Neuronal stem cell (in vitro differentiated cells): ENCODE data around the gene HOXC9.
A peak's percentile ranks its signal among the peaks of the same experiment; 100 is the strongest.

Experiments used
- DNase-seq: peaks from one replicate; pipeline ENCODE4 v3.0.0-alpha.2; 2013; ENCODE audit warnings: low spot score
- H2AFZ ChIP-seq: one replicate; pipeline ENCODE4 v1.6.1; 2013; ENCODE audit warnings: mild to moderate bottlenecking, low read length, inconsistent platforms
- H2AK5ac ChIP-seq: 2 replicates; pipeline ENCODE4 v1.6.1; 2013; ENCODE audit warnings: low read depth, mild to moderate bottlenecking, inconsistent platforms, low read length, moderate library complexity, mixed read lengths
- H2BK120ac ChIP-seq: 2 replicates; pipeline ENCODE4 v1.6.1; 2013; ENCODE audit warnings: low read depth, mild to moderate bottlenecking, inconsistent platforms, low read length, moderate library complexity, mixed read lengths
- H2BK12ac ChIP-seq: one replicate; pipeline ENCODE4 v1.6.1; 2013; ENCODE audit warnings: low read length, inconsistent platforms
- H2BK15ac ChIP-seq: 2 replicates; pipeline ENCODE4 v1.6.1; 2013; ENCODE audit warnings: mild to moderate bottlenecking, low read length, inconsistent platforms, mixed read lengths
- H2BK5ac ChIP-seq: one replicate; pipeline ENCODE4 v1.6.1; 2013; ENCODE audit warnings: inconsistent platforms, mild to moderate bottlenecking, low read length, moderate library complexity
- H3K14ac ChIP-seq: one replicate; pipeline ENCODE4 v1.6.1; 2013; ENCODE audit warnings: low read length, inconsistent platforms
- H3K18ac ChIP-seq: 2 replicates; pipeline ENCODE4 v1.6.1; 2013; ENCODE audit warnings: low read length, inconsistent platforms
- H3K23ac ChIP-seq: 2 replicates; pipeline ENCODE4 v1.6.1; 2013; ENCODE audit warnings: low read depth, mild to moderate bottlenecking, mixed read lengths, low read length, inconsistent platforms; ENCODE audit not compliant: poor library complexity
- H3K27ac ChIP-seq: replicated peaks from 3 replicates; pipeline ENCODE4 v1.5.1; 2013; ENCODE audit warnings: low read length, inconsistent platforms
- H3K27me3 ChIP-seq, 3 experiments: 2 replicates each; pipeline ENCODE4 v1.6.1; 2013; ENCODE audit warnings: low read length in 3 of 3, mild to moderate bottlenecking in 2 of 3, inconsistent platforms in 1 of 3, low read depth in 1 of 3, mixed read lengths in 1 of 3, moderate library complexity in 1 of 3; ENCODE audit not compliant: control insufficient read depth in 3 of 3, insufficient read depth in 3 of 3
- H3K36me3 ChIP-seq, 2 donors: replicated peaks in 1 of 2; 2 replicates each; pipeline ENCODE4 v1.6.1; 2013; ENCODE audit warnings: low read length in 2 of 2; ENCODE audit not compliant: control insufficient read depth in 2 of 2, insufficient read depth in 2 of 2
- H3K4ac ChIP-seq: 2 replicates; pipeline ENCODE4 v1.6.1; 2013; ENCODE audit warnings: inconsistent platforms, mild to moderate bottlenecking, low read length, moderate library complexity
- H3K4me1 ChIP-seq, 2 donors: 1 replicate in 1 of 2; 2 replicates in 1 of 2; pipeline ENCODE4 v1.6.1; 2013; ENCODE audit warnings: low read length in 2 of 2, low read depth in 1 of 2; ENCODE audit not compliant: control insufficient read depth in 2 of 2, insufficient read depth in 1 of 2
- H3K4me2 ChIP-seq: one replicate; pipeline ENCODE4 v1.6.1; 2013; ENCODE audit warnings: mild to moderate bottlenecking, low read length, inconsistent platforms; ENCODE audit not compliant: insufficient read depth, poor library complexity, severe bottlenecking
- H3K4me3 ChIP-seq, 2 donors: 2 replicates each; pipeline ENCODE4 v1.5.1; 2013; ENCODE audit warnings: low read length in 2 of 2, mild to moderate bottlenecking in 2 of 2, inconsistent platforms in 1 of 2, moderate library complexity in 1 of 2
- H3K79me1 ChIP-seq: one replicate; pipeline ENCODE4 v1.6.1; 2013; ENCODE audit warnings: low read depth, mild to moderate bottlenecking, inconsistent platforms, low read length, moderate library complexity
- H3K9ac ChIP-seq: one replicate; pipeline ENCODE4 v1.6.1; 2013; ENCODE audit warnings: mild to moderate bottlenecking, low read depth, low read length, inconsistent platforms; ENCODE audit not compliant: poor library complexity
- H3K9me3 ChIP-seq, 2 donors: replicated peaks in 1 of 2; 2 replicates each; pipeline versions ENCODE3 to v1.6.1; 2013; ENCODE audit warnings: low read length in 2 of 2, mild to moderate bottlenecking in 2 of 2, inconsistent platforms in 1 of 2, low read depth in 1 of 2, mixed read lengths in 1 of 2, moderate library complexity in 1 of 2; ENCODE audit not compliant: control insufficient read depth in 2 of 2, insufficient read depth in 1 of 2
- H4K8ac ChIP-seq: one replicate; pipeline ENCODE4 v1.6.1; 2013; ENCODE audit warnings: low read depth, mild to moderate bottlenecking, inconsistent platforms, low read length, moderate library complexity
- H4K91ac ChIP-seq: one replicate; pipeline ENCODE4 v1.6.1; 2013; ENCODE audit warnings: low read length, low read depth, mild to moderate bottlenecking, inconsistent platforms; ENCODE audit not compliant: poor library complexity
- WGBS, 2 donors: extraction: QIAGEN DNeasy Blood & Tissue Kit; methylation state at CpG; one replicate each; pipeline ENCODE4 v1.1.7; 2013; ENCODE audit warnings: missing lambda C conversion rate in 2 of 2, mixed read lengths in 1 of 2; ENCODE audit not compliant: insufficient read length in 2 of 2, insufficient replicate concordance in 1 of 2; ENCODE audit errors: extremely low coverage in 2 of 2; 5-methylcytosine and 5-hydroxymethylcytosine counted together

The HOXC9 gene

DNA sequence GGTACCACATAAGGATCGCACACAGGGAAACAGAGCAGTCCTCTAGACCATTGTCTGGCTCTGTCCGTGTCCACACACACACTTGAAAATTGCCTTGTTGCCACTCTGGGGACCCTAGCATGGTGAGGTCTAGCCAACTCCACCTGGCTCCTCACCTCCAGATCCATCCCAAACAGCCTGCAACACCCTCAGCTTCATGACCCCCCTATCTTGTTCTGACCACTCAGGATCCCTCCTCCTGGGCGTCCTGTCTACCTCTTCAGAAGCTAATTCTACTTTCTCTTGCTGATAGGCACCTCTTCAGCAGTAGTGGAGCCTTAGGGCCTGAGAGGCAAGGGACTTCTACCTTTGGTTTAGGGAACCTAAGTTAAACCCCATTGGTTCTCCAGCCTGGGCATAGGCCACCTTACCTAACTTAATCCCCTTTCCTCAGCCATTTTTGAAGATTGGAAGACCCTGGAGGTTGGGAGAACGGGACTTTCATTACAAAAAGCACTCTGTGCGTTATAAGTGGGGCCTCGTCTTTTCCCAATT lies 32.2 kb downstream of the HOXC9 start:
- no CpG with 5 or more reads among the region's 6 CpGs for WGBS, 2 donors
- H3K4me2 ChIP-seq, result no peak overlapping the region
- no peak overlapping the region for H3K23ac ChIP-seq
- H2AK5ac ChIP-seq, result no peak overlapping the region
- no peak overlapping the region for H3K14ac ChIP-seq
- H3K36me3 ChIP-seq, result no peaks in the 10 kb centered on the region
- no peak overlapping the region for H4K8ac ChIP-seq
- H2BK15ac ChIP-seq, result no peak overlapping the region
- H3K9me3 ChIP-seq, result peaks cover 4 to 5% of the 10 kb centered on the region in 2 donors
- no peak overlapping the region for H2AFZ ChIP-seq
- peaks cover 64 to 99% (median 97%) of the 10 kb centered on the region in 3 experiments for H3K27me3 ChIP-seq
- H2BK12ac ChIP-seq, result no peak overlapping the region
- no peaks in the 10 kb centered on the region for H3K4me1 ChIP-seq
- no peak overlapping the region for H3K27ac ChIP-seq
- no peak for DNase-seq
- H3K79me1 ChIP-seq, result no peaks in the 10 kb centered on the region
- no peak overlapping the region for H3K9ac ChIP-seq
- no peak overlapping the region for H3K4me3 ChIP-seq
- H2BK120ac ChIP-seq, result no peak overlapping the region
- no peak overlapping the region for H3K18ac ChIP-seq
- H3K4ac ChIP-seq, result no peak overlapping the region
- no peak overlapping the region for H2BK5ac ChIP-seq
- no peak overlapping the region for H4K91ac ChIP-seq

DNA sequence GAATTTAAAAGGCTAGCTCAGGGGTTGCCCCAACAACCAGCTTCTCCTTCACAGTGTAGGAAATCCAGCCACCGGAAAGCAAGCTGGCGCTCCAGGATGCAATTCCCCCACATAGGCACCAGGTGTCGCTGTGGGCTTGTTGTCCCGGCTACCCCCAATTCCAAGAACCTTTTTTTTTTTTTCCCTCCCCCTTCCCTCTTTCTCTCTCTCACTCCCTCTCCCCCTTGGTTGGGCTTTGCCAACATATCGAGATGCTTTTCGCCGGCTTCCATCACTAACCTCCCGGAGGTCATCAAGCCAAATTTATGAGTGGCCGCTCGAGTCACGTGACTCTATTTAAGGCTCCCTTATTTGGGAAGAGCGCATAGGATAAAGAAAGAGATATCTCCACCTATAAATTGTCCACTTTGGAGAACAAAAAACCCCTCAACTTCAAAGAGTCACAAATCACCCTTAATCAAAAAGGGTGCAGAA lies 32.7 kb downstream of the HOXC9 start, which contains the start of gene HOXC5:
TSS of gene HOXC5 (plus strand) at position 424 of the 474 bp plus-strand sequence. CDS start 73 bp downstream, outside the sequence.
- WGBS, 2 donors, result no CpG with 5 or more reads among the region's 12 CpGs
- no peak within 1 kb of the TSS for H3K27ac ChIP-seq
- H3K14ac ChIP-seq, result peak within 1 kb of the TSS; percentile 78
- no peak within 1 kb of the TSS for H3K4me2 ChIP-seq
- no peak within 1 kb of the TSS for H2BK12ac ChIP-seq
- no peak within 1 kb of the TSS for H2BK15ac ChIP-seq
- no peak within 1 kb of the TSS for H2BK5ac ChIP-seq
- no peak within 1 kb of the TSS for H3K9ac ChIP-seq
- H4K8ac ChIP-seq, result no peak within 1 kb of the TSS
- no peak within 1 kb of the TSS for H2BK120ac ChIP-seq
- H3K4me1 ChIP-seq, result no peaks in the 10 kb centered on the region
- peak within 1 kb of the TSS; percentile 61 for H2AFZ ChIP-seq
- H3K79me1 ChIP-seq, result no peaks in the 10 kb centered on the region
- peak within 1 kb of the TSS; percentile 47 for H3K23ac ChIP-seq
- H3K18ac ChIP-seq, result no peak within 1 kb of the TSS
- peak within 1 kb of the TSS; percentile 56 for H2AK5ac ChIP-seq
- DNase-seq, result peak; percentile 76
- no peaks in the 10 kb centered on the region for H3K36me3 ChIP-seq
- H4K91ac ChIP-seq, result no peak within 1 kb of the TSS
- H3K4me3 ChIP-seq, result no peak within 1 kb of the TSS
- no peak within 1 kb of the TSS for H3K4ac ChIP-seq
- H3K9me3 ChIP-seq, result peaks cover 4 to 5% of the 10 kb centered on the region in 2 donors
- peaks cover 65 to 99% (median 97%) of the 10 kb centered on the region in 3 experiments for H3K27me3 ChIP-seq

DNA sequence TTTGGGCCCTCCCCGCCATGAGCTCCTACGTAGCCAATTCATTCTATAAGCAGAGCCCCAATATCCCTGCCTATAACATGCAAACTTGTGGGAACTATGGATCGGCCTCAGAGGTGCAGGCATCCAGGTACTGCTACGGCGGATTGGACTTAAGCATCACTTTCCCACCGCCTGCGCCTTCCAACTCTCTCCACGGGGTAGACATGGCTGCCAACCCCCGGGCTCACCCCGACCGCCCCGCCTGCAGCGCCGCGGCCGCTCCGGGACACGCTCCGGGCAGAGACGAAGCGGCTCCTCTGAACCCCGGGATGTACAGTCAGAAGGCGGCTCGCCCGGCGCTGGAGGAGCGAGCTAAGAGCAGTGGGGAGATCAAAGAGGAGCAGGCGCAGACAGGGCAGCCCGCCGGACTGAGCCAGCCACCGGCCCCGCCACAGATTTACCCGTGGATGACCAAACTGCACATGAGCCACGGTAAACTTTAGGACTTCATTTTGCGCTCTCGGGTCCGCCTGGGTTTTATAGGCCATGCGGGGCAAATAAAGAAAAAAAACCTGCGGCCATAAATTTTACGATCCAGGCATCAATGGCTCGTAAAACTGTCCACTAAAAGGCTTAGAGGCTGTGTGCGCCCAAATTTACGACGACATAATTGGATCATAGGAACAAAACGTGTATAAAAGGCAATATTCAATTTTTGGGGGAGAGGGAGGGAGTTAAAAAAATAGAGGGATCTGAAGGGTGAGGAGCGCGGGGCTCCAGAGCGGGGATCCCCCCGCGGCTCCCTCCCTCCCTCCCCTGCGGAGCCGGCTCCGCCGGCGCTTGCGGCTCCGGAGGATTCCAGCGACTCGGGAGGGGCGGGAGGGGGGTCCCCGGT lies 33.4 kb downstream of the HOXC9 start:
- H4K8ac ChIP-seq, result no peak overlapping the region
- no peak overlapping the region for H3K27ac ChIP-seq
- no peaks in the 10 kb centered on the region for H3K4me1 ChIP-seq
- H2BK15ac ChIP-seq, result no peak overlapping the region
- H3K14ac ChIP-seq, result peak overlapping the region; percentile 78
- peaks cover 4 to 5% of the 10 kb centered on the region in 2 donors for H3K9me3 ChIP-seq
- no peak overlapping the region for H3K4ac ChIP-seq
- no peaks in the 10 kb centered on the region for H3K36me3 ChIP-seq
- H3K23ac ChIP-seq, result peak overlapping the region; percentile 47
- peaks cover 69 to 99% (median 98%) of the 10 kb centered on the region in 3 experiments for H3K27me3 ChIP-seq
- H2BK12ac ChIP-seq, result no peak overlapping the region
- peak overlapping the region; percentile 61 for H2AFZ ChIP-seq
- no CpG with 5 or more reads among the region's 61 CpGs for WGBS, 2 donors
- no peak for DNase-seq
- H3K79me1 ChIP-seq, result no peaks in the 10 kb centered on the region
- H3K4me2 ChIP-seq, result no peak overlapping the region
- H4K91ac ChIP-seq, result no peak overlapping the region
- H3K9ac ChIP-seq, result no peak overlapping the region
- H3K18ac ChIP-seq, result no peak overlapping the region
- no peak overlapping the region for H2BK5ac ChIP-seq
- no peak overlapping the region for H2BK120ac ChIP-seq
- H2AK5ac ChIP-seq, result peak overlapping the region; percentile 56
- H3K4me3 ChIP-seq, result no peak overlapping the region
